HepG2 (cell line): ENCODE data around the gene ANKRD39. TPM values are rescaled to one million over a fixed set of nuclear protein-coding genes. Genes with fewer than 3 reads are reported as not detected.

Source experiments
- ATAC-seq: fragments of 200-7000 bp; cut with Tn5 transposase; 3 replicates; pipeline ENCODE4 v1.9.1; 2020; ENCODE audit warnings: mild to moderate bottlenecking, moderate library complexity
- BruUV-seq: library from RNA; stranded (reverse); fragments of 400-500 nt; replicated peaks from 2 replicates; lab custom pipeline; 2021; lab: Mats Ljungman, UMichigan
- CTCF ChIA-PET: fragments of 300-600 bp; formaldehyde crosslinking; extraction: SDS; loops from one replicate; lab custom pipeline; 2021; ENCODE audit warnings: low total read pairs, inconsistent platforms, low intra/inter-chr PET ratio; lab: Yijun Ruan, JAX
- POLR2A ChIA-PET: fragments of 350-600 bp; sonication (Branson Sonifier 250); formaldehyde crosslinking; loops from one replicate; lab custom pipeline; 2020; ENCODE audit warnings: antibody characterized with exemption, inconsistent platforms; lab: Yijun Ruan, JAX
- DNase-seq: peaks from one replicate; pipeline ENCODE4 v3.0.0-alpha.2; 2015; ENCODE audit warnings: low spot score
- FAIRE-seq: peaks from 3 replicates; lab custom pipeline; 2011; peaks lifted over from hg19 to GRCh38; lab: Jason Lieb, UNC
- H2AFZ ChIP-seq: one replicate; pipeline ENCODE4 v1.6.1; 2011; ENCODE audit warnings: low read length, inconsistent platforms
- H3K27ac ChIP-seq: fragments of 300-600 bp; 3 replicates; pipeline ENCODE4 v1.8.0; 2011; ENCODE audit warnings: mixed run types, mild to moderate bottlenecking, mixed read lengths, low read length, inconsistent platforms; ENCODE audit not compliant: insufficient read depth; ENCODE audit errors: extremely low read length
- H3K27me3 ChIP-seq, 2 experiments: fragments of 200-600 bp in 1 of 2; 2 replicates in 1 of 2; 3 replicates in 1 of 2; pipeline versions ENCODE4 v1.6.0 to v1.8.0; 2011; ENCODE audit warnings: low read length in 2 of 2, mild to moderate bottlenecking in 2 of 2, moderate library complexity in 2 of 2, inconsistent platforms in 1 of 2; ENCODE audit not compliant: insufficient read depth in 2 of 2, control insufficient read depth in 1 of 2
- H3K36me3 ChIP-seq, 2 experiments: fragments of 200-600 bp in 1 of 2; replicated peaks in 1 of 2; 2 replicates in 1 of 2; 3 replicates in 1 of 2; pipeline versions ENCODE4 v1.5.1 to v1.8.0; 2011; ENCODE audit warnings: low read length in 2 of 2, inconsistent platforms in 1 of 2; ENCODE audit not compliant: insufficient read depth in 2 of 2, control insufficient read depth in 1 of 2
- H3K4me1 ChIP-seq: 2 replicates; pipeline ENCODE4 v1.5.1; 2012; ENCODE audit warnings: low read length, inconsistent platforms; ENCODE audit not compliant: insufficient read depth
- H3K4me2 ChIP-seq: 2 replicates; pipeline ENCODE4 v1.6.0; 2011; ENCODE audit warnings: low read depth, low read length, inconsistent platforms
- H3K4me3 ChIP-seq, 3 experiments: fragments of 200-600 bp in 1 of 3; sonication (generic), shearing (Covaris generic) in 1 of 3; replicated peaks in 1 of 3; 2 replicates each; pipeline ENCODE4 v1.5.1; 2011 to 2016; ENCODE audit warnings: low read length in 3 of 3, inconsistent platforms in 2 of 3, low read depth in 2 of 3, mild to moderate bottlenecking in 2 of 3, control low read depth in 1 of 3, mixed read lengths in 1 of 3; ENCODE audit not compliant: insufficient read depth in 1 of 3
- H3K79me2 ChIP-seq: one replicate; pipeline ENCODE4 v1.6.1; 2011; ENCODE audit warnings: low read length, inconsistent platforms; ENCODE audit not compliant: insufficient read depth
- H3K9ac ChIP-seq: 2 replicates; pipeline ENCODE4 v1.6.0; 2011; ENCODE audit warnings: mild to moderate bottlenecking, low read depth, low read length, inconsistent platforms; ENCODE audit not compliant: insufficient read depth
- H3K9me3 ChIP-seq: 2 replicates; pipeline ENCODE4 v1.5.1; 2012; ENCODE audit warnings: mild to moderate bottlenecking, low read length
- H4K20me1 ChIP-seq: 2 replicates; pipeline ENCODE4 v1.6.0; 2011; ENCODE audit warnings: inconsistent platforms, mild to moderate bottlenecking, low read length, moderate library complexity; ENCODE audit not compliant: insufficient read depth
- CENPT ChIP-seq: sonication (generic); formaldehyde crosslinking; IDR thresholded peaks from 2 replicates; pipeline ENCODE4 v1.8.0; 2022; ENCODE audit warnings: low read depth, mild to moderate bottlenecking, moderate library complexity, missing genetic modification reagents
- FOSL1 ChIP-seq: sonication (generic); formaldehyde crosslinking; IDR thresholded peaks from 2 replicates; pipeline ENCODE4 v1.9.0; 2021; ENCODE audit warnings: missing genetic modification reagents, borderline replicate concordance
- HDAC2 ChIP-seq: sonication (generic); formaldehyde crosslinking; IDR thresholded peaks from 2 replicates; pipeline ENCODE4 v1.4.0; 2020; ENCODE audit warnings: missing genetic modification reagents
- HMGA1 ChIP-seq: sonication (generic); formaldehyde crosslinking; conservative IDR thresholded peaks from 2 replicates; pipeline ENCODE4 v1.4.0; 2020; ENCODE audit warnings: missing genetic modification reagents
- KMT2B ChIP-seq: IDR thresholded peaks from 2 replicates; pipeline ENCODE4 v1.6.1; 2016; ENCODE audit warnings: missing genetic modification reagents, missing compliant biosample characterization
- MED8 ChIP-seq: sonication (generic); formaldehyde crosslinking; IDR thresholded peaks from 2 replicates; pipeline ENCODE4 v1.8.1; 2023; ENCODE audit warnings: mild to moderate bottlenecking, missing genetic modification reagents; ENCODE audit not compliant: insufficient replicate concordance
- NONO ChIP-seq, 2 experiments: fragments of 450-650 bp in 1 of 2; sonication (generic) in 1 of 2; formaldehyde crosslinking in 1 of 2; IDR thresholded peaks in 1 of 2; conservative IDR thresholded peaks in 1 of 2; 2 replicates each; pipeline versions ENCODE4 v1.6.1 to v1.8.0; 2017 to 2022; ENCODE audit warnings: mild to moderate bottlenecking in 1 of 2, missing genetic modification reagents in 1 of 2, moderate library complexity in 1 of 2
- NR2C2 ChIP-seq: sonication (generic); formaldehyde crosslinking; IDR thresholded peaks from 2 replicates; pipeline ENCODE4 v1.4.0; 2020; ENCODE audit warnings: missing genetic modification reagents, mild to moderate bottlenecking, moderate library complexity, borderline replicate concordance
- RBM22 ChIP-seq: fragments of 200-400 bp; formaldehyde crosslinking; optimal IDR thresholded peaks from 2 replicates; pipeline ENCODE3; 2017; ENCODE audit warnings: mild to moderate bottlenecking, low read length, moderate library complexity
- RFX3 ChIP-seq: IDR thresholded peaks from 2 replicates; pipeline ENCODE4 v1.6.1; 2016; ENCODE audit warnings: missing biosample characterization, missing genetic modification reagents
- SOX6 ChIP-seq, 2 experiments: fragments of 450-650 bp in 1 of 2; sonication (generic) in 1 of 2; formaldehyde crosslinking in 1 of 2; IDR thresholded peaks; 2 replicates each; pipeline versions ENCODE4 v1.4.0 to v1.6.1; 2017 to 2020; ENCODE audit warnings: antibody characterized with exemption in 1 of 2, mild to moderate bottlenecking in 1 of 2, missing genetic modification reagents in 1 of 2
- TBX3 ChIP-seq: fragments of 450-650 bp; IDR thresholded peaks from 2 replicates; pipeline ENCODE4 v1.6.1; 2017; ENCODE audit warnings: antibody characterized with exemption, mild to moderate bottlenecking, inconsistent platforms, borderline replicate concordance
- TCF12 ChIP-seq, 2 experiments: fragments of 450-650 bp in 1 of 2; sonication (generic) in 1 of 2; formaldehyde crosslinking in 1 of 2; IDR thresholded peaks; 2 replicates each; pipeline versions ENCODE4 v1.6.1 to v1.8.0; 2017 to 2022; ENCODE audit warnings: antibody characterized with exemption in 1 of 2, mild to moderate bottlenecking in 1 of 2, missing genetic modification reagents in 1 of 2, moderate library complexity in 1 of 2
- ZFP36 ChIP-seq: fragments of 150-350 bp; IDR thresholded peaks from 2 replicates; pipeline ENCODE4 v1.6.1; 2018; ENCODE audit warnings: borderline replicate concordance, low read length, low read depth; ENCODE audit not compliant: partially characterized antibody
- ZKSCAN8 ChIP-seq: IDR thresholded peaks from 2 replicates; pipeline ENCODE4 v1.6.1; 2016; ENCODE audit warnings: borderline replicate concordance, missing genetic modification reagents, missing compliant biosample characterization
- ZNF768 ChIP-seq: sonication (generic); formaldehyde crosslinking; IDR thresholded peaks from 2 replicates; pipeline ENCODE4 v1.4.0; 2020; ENCODE audit warnings: missing genetic modification reagents
- ZNF878 ChIP-seq: sonication (generic); formaldehyde crosslinking; IDR thresholded peaks from 2 replicates; pipeline ENCODE4 v1.8.1; 2023; ENCODE audit warnings: mild to moderate bottlenecking, missing genetic modification reagents, moderate library complexity
- WGBS: methylation state at CpG from one replicate; pipeline ENCODE4 v1.1.6; 2017; ENCODE audit warnings: low lambda C conversion rate; 5-methylcytosine and 5-hydroxymethylcytosine counted together
- in situ Hi-C: cut with HindIII; loops from 2 replicates; pipeline ENCODE4 v1.10.0; 2017; ENCODE audit warnings: low pct_unique_long_range_greater_than_20kb; ENCODE audit not compliant: extremely low pct_ligation_motif_present
- intact Hi-C: fragments of 100-400 bp; cut with micrococcal nuclease; formaldehyde crosslinking; loops from one replicate; pipeline ENCODE4 v1.10.0; 2022; ENCODE audit not compliant: unreplicated experiment
- polyA plus RNA-seq, 8 experiments: library from polyadenylated mRNA; depleted of rRNA in 3 of 8; stranded (reverse) in 7 of 8; unstranded in 1 of 8; fragments of >200 nt; fragmentation: Illumina TruSeq in 4 of 8; extraction: Trizol in 4 of 8; gene quantifications; 2 replicates each; pipeline versions ENCODE4 v1.2.1 to v1.2.3, GENCODE V29; 2011 to 2016; ENCODE audit warnings: low read depth in 4 of 8, missing spikeins in 1 of 8, mixed read lengths in 1 of 8; ENCODE audit not compliant: insufficient read depth in 1 of 8
- total RNA-seq, 5 experiments: library from RNA; depleted of rRNA; stranded (reverse); fragments of >200 nt; fragmentation: Illumina TruSeq; extraction: Trizol; gene quantifications; 2 replicates each; pipeline ENCODE4 v1.2.3, GENCODE V29; 2016; ENCODE audit warnings: low read depth in 1 of 5
- TF ChIP-seq, protein P1 (sequence below): sonication (generic); formaldehyde crosslinking; IDR thresholded peaks from 2 replicates; pipeline ENCODE4 v1.9.0; 2021; ENCODE audit warnings: missing genetic modification reagents, mild to moderate bottlenecking, borderline replicate concordance
- TF ChIP-seq, protein P2 (sequence below): IDR thresholded peaks from 2 replicates; pipeline ENCODE4 v1.6.1; 2016; ENCODE audit warnings: missing genetic modification reagents, missing compliant biosample characterization
- TF ChIP-seq, protein P3 (sequence below): sonication (generic); formaldehyde crosslinking; IDR thresholded peaks from 2 replicates; pipeline ENCODE4 v1.5.0; 2020; ENCODE audit warnings: missing genetic modification reagents

Gene ANKRD39
- total and polyA plus RNA-seq, 2 of the 13 experiments (the other 11 are each of a cell fraction or from before 2014, with no cell fraction given) = 23.2 to 24.8 TPM

DNA sequence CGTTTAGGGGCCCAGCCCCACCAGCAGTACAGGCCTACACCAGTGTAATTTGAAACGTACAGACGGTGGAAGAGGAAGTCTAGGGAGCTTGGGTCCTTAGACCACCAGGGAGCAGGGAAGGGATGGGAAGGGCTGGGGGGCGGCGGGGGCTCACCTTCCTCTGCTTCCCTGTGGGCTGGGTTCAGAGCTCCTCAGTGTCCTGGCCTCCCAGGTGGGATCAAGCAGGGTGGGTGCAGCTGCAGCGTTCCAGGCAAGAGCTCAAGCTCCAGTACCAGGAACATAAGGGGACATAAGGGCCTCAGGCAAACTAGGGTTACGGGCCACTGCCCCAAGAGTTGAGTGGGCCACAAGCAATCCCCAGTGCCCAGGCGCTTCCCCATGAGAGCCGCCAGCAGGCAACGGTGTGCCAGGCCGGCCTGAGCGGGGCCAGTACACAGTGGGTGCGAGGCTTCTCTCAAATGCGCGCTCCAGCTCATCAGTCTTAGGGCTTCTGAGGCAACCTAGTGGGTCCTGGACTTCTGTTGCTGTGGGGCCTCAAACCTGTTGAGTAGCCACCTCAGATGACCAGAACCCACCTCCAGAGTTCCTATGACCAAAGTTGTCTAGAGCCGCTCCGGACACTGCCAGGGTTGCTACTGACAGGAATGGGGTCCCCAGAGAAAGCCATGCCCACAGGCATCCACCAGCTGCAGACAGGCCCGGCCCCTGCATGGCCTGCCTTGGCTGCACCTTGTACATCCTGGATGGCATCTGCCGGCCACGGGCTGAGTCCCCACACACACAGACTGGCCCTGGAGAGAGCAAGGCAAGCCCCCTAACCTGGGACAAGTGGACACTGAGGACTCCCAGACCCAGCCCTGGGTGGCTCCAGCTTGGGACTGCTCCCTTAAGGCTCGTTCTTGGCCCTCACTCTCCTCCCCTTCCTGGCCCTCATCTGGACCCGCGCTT lies 19.2 kb downstream of the ANKRD39 start (continued):
- TF ChIP-seq NONO (IDR thresholded peaks at IDR 0.05) (no peak), NONO (CRISPR knock-in tag; conservative IDR thresholded peaks at IDR 0.05) (peak; percentile 53; the same call in 1 of the 2 replicates), ZNF768 (CRISPR knock-in tag) (peak; percentile 20; the same call in 1 of the 2 replicates), NR2C2 (CRISPR knock-in tag) (no peak), HDAC2 (CRISPR knock-in tag) (no peak), KMT2B (CRISPR knock-in tag) (no peak)
- TF ChIP-seq, protein P1, sequence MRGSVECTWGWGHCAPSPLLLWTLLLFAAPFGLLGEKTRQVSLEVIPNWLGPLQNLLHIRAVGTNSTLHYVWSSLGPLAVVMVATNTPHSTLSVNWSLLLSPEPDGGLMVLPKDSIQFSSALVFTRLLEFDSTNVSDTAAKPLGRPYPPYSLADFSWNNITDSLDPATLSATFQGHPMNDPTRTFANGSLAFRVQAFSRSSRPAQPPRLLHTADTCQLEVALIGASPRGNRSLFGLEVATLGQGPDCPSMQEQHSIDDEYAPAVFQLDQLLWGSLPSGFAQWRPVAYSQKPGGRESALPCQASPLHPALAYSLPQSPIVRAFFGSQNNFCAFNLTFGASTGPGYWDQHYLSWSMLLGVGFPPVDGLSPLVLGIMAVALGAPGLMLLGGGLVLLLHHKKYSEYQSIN (CRISPR knock-in tag) = no peak

DNA sequence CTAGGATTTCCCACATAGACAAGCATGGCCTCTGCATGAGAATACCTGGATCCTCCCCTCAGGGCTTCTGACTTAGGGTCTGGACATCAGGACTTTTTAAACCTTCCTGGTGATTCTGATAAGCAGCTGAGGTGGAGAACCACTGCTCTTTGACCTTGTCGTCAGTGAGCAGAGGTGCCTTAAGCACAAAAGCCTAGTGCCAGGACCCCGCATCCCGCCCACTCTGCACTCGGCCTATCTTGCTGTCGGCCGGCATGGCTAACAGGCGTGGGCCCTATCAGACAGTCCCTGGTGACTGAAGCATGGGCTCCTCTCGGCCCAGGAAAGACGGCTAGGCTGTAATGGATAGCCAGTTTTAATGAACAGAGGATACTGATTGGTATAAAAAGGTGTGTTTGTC lies 20.2 kb downstream of the ANKRD39 start:
- Histone ChIP-seq H3K27me3 (no peaks in the 10 kb centered on the region), H3K4me1 (no peaks in the 10 kb centered on the region), H3K4me3 (no peak overlapping the region), H4K20me1 (peaks cover 1% of the 10 kb centered on the region; the same call in 1 of the 2 replicates), H3K36me3 (peaks cover 13 to 21% of the 10 kb centered on the region in 2 experiments), H3K27ac (no peak overlapping the region), H3K9me3 (no peaks in the 10 kb centered on the region), H2AFZ (no peak overlapping the region), H3K9ac (no peak overlapping the region), H3K4me2 (no peak overlapping the region), H3K79me2 (no peaks in the 10 kb centered on the region)
- intact Hi-C loops (no loop called here), in situ Hi-C loops (no loop called here)
- FAIRE-seq (peak; percentile 30), DNase-seq (no peak), ATAC-seq (no peak)
- BruUV-seq = no TSS peak
- CTCF ChIA-PET = no interaction called here
- WGBS = 97% methylated on average over 9 of the region's 9 CpGs
- POLR2A ChIA-PET = interaction anchor here (0.7 to 2.4 kb wide), 6 partner anchors 10 to 25 kb away, joined by 3 to 7 read pairs (median 3); partner anchors contain the start of gene CNNM3
- TF ChIP-seq, protein P2, sequence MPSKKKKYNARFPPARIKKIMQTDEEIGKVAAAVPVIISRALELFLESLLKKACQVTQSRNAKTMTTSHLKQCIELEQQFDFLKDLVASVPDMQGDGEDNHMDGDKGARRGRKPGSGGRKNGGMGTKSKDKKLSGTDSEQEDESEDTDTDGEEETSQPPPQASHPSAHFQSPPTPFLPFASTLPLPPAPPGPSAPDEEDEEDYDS (CRISPR knock-in tag) = no peak
- TF ChIP-seq RBM22 (peak; percentile 66), MED8 (CRISPR knock-in tag) (no peak), SOX6 (IDR thresholded peaks at IDR 0.05) (no peak), SOX6 (CRISPR knock-in tag; IDR thresholded peaks at IDR 0.05) (no peak), ZNF878 (CRISPR knock-in tag) (no peak), ZKSCAN8 (CRISPR knock-in tag) (no peak), TBX3 (no peak), FOSL1 (CRISPR knock-in tag) (no peak), CENPT (CRISPR knock-in tag) (no peak), HMGA1 (CRISPR knock-in tag) (no peak), ZFP36 (no peak), RFX3 (CRISPR knock-in tag) (no peak), TCF12 (IDR thresholded peaks at IDR 0.05) (no peak), TCF12 (CRISPR knock-in tag; IDR thresholded peaks at IDR 0.05) (no peak)
- TF ChIP-seq, protein P3, sequence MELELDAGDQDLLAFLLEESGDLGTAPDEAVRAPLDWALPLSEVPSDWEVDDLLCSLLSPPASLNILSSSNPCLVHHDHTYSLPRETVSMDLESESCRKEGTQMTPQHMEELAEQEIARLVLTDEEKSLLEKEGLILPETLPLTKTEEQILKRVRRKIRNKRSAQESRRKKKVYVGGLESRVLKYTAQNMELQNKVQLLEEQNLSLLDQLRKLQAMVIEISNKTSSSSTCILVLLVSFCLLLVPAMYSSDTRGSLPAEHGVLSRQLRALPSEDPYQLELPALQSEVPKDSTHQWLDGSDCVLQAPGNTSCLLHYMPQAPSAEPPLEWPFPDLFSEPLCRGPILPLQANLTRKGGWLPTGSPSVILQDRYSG (CRISPR knock-in tag) = no peak
